HepG2 (cell line): ENCODE results near the gene LYRM4. TPM values are rescaled to one million over a fixed set of nuclear protein-coding genes. Genes with fewer than 3 reads are reported as not detected.

Source experiments
- ATRX ChIP-seq: sonication (generic); formaldehyde crosslinking; IDR thresholded peaks from 2 replicates; pipeline ENCODE4 v1.4.0; 2020; ENCODE audit warnings: missing genetic modification reagents, borderline replicate concordance
- BRD4 ChIP-seq: sonication (generic); formaldehyde crosslinking; IDR thresholded peaks from 2 replicates; pipeline ENCODE4 v1.4.0; 2020; ENCODE audit warnings: missing genetic modification reagents
- DNMT1 ChIP-seq: sonication (generic); formaldehyde crosslinking; IDR thresholded peaks from 2 replicates; pipeline ENCODE4 v1.5.1; 2020; ENCODE audit warnings: mild to moderate bottlenecking, missing genetic modification reagents
- FOSL1 ChIP-seq: sonication (generic); formaldehyde crosslinking; IDR thresholded peaks from 2 replicates; pipeline ENCODE4 v1.9.0; 2021; ENCODE audit warnings: missing genetic modification reagents, borderline replicate concordance
- KDM4B ChIP-seq: sonication (generic); formaldehyde crosslinking; IDR thresholded peaks from 2 replicates; pipeline ENCODE4 v1.4.0; 2020; ENCODE audit warnings: missing genetic modification reagents
- MZF1 ChIP-seq: sonication (generic); formaldehyde crosslinking; IDR thresholded peaks from 2 replicates; pipeline ENCODE4 v1.8.1; 2023; ENCODE audit warnings: mild to moderate bottlenecking, missing genetic modification reagents, borderline replicate concordance
- NAIF1 ChIP-seq: sonication (generic); formaldehyde crosslinking; IDR thresholded peaks from 2 replicates; pipeline ENCODE4 v1.5.0; 2020; ENCODE audit warnings: mild to moderate bottlenecking, missing genetic modification reagents, borderline replicate concordance
- NRL ChIP-seq: sonication (generic); formaldehyde crosslinking; IDR thresholded peaks from 2 replicates; pipeline ENCODE4 v1.5.0; 2020; ENCODE audit warnings: missing genetic modification reagents, mild to moderate bottlenecking, moderate library complexity, borderline replicate concordance
- PATZ1 ChIP-seq: sonication (generic); formaldehyde crosslinking; IDR thresholded peaks from 2 replicates; pipeline ENCODE4 v1.4.0; 2020; ENCODE audit warnings: missing genetic modification reagents
- PAX8 ChIP-seq: sonication (generic); formaldehyde crosslinking; IDR thresholded peaks from 2 replicates; pipeline ENCODE4 v1.8.0; 2022; ENCODE audit warnings: mild to moderate bottlenecking, missing genetic modification reagents, borderline replicate concordance
- RFXAP ChIP-seq: sonication (generic); formaldehyde crosslinking; IDR thresholded peaks from 2 replicates; pipeline ENCODE4 v1.4.0; 2020; ENCODE audit warnings: missing genetic modification reagents, borderline replicate concordance
- SAFB2 ChIP-seq: sonication (generic); formaldehyde crosslinking; IDR thresholded peaks from 2 replicates; pipeline ENCODE4 v1.5.1; 2020; ENCODE audit warnings: missing genetic modification reagents, low read depth, mild to moderate bottlenecking, borderline replicate concordance
- SIX1 ChIP-seq: sonication (generic); formaldehyde crosslinking; IDR thresholded peaks from 2 replicates; pipeline ENCODE4 v1.4.0; 2020; ENCODE audit warnings: missing genetic modification reagents, borderline replicate concordance
- TBP ChIP-seq: sonication (generic); formaldehyde crosslinking; IDR thresholded peaks from 2 replicates; pipeline ENCODE4 v1.5.0; 2020; ENCODE audit warnings: missing genetic modification reagents
- U2AF1 ChIP-seq: fragments of 200-400 bp; formaldehyde crosslinking; optimal IDR thresholded peaks from 2 replicates; pipeline ENCODE3; 2017; ENCODE audit warnings: mild to moderate bottlenecking, low read depth, low read length
- ZNF484 ChIP-seq: sonication (generic); formaldehyde crosslinking; IDR thresholded peaks from 2 replicates; pipeline ENCODE4 v1.5.1; 2020; ENCODE audit warnings: mild to moderate bottlenecking, low read depth, missing genetic modification reagents, borderline replicate concordance
- ZNF512 ChIP-seq: sonication (generic); formaldehyde crosslinking; IDR thresholded peaks from 2 replicates; pipeline ENCODE4 v1.4.0; 2020; ENCODE audit warnings: mild to moderate bottlenecking, missing genetic modification reagents
- polyA plus RNA-seq, 8 experiments: library from polyadenylated mRNA; depleted of rRNA in 3 of 8; stranded (reverse) in 7 of 8; unstranded in 1 of 8; fragments of >200 nt; fragmentation: Illumina TruSeq in 4 of 8; extraction: Trizol in 4 of 8; gene quantifications; 2 replicates each; pipeline versions ENCODE4 v1.2.1 to v1.2.3, GENCODE V29; 2011 to 2016; ENCODE audit warnings: low read depth in 4 of 8, missing spikeins in 1 of 8, mixed read lengths in 1 of 8; ENCODE audit not compliant: insufficient read depth in 1 of 8
- total RNA-seq, 5 experiments: library from RNA; depleted of rRNA; stranded (reverse); fragments of >200 nt; fragmentation: Illumina TruSeq; extraction: Trizol; gene quantifications; 2 replicates each; pipeline ENCODE4 v1.2.3, GENCODE V29; 2016; ENCODE audit warnings: low read depth in 1 of 5
- TF ChIP-seq, protein P1 (sequence below): sonication (generic); formaldehyde crosslinking; IDR thresholded peaks from 2 replicates; pipeline ENCODE4 v1.5.0; 2020; ENCODE audit warnings: missing genetic modification reagents
- TF ChIP-seq, protein P2 (sequence below): sonication (generic); formaldehyde crosslinking; IDR thresholded peaks from 2 replicates; pipeline ENCODE4 v1.4.0; 2020; ENCODE audit warnings: missing genetic modification reagents
- TF ChIP-seq, protein P3 (sequence below): sonication (generic); formaldehyde crosslinking; IDR thresholded peaks from 2 replicates; pipeline ENCODE4 v1.5.1; 2020; ENCODE audit warnings: mild to moderate bottlenecking, missing genetic modification reagents, moderate library complexity

LYRM4 gene
- total and polyA plus RNA-seq, 2 of the 13 experiments (the other 11 are each of a cell fraction or from before 2014, with no cell fraction given): 64.6 to 67.5 TPM

DNA sequence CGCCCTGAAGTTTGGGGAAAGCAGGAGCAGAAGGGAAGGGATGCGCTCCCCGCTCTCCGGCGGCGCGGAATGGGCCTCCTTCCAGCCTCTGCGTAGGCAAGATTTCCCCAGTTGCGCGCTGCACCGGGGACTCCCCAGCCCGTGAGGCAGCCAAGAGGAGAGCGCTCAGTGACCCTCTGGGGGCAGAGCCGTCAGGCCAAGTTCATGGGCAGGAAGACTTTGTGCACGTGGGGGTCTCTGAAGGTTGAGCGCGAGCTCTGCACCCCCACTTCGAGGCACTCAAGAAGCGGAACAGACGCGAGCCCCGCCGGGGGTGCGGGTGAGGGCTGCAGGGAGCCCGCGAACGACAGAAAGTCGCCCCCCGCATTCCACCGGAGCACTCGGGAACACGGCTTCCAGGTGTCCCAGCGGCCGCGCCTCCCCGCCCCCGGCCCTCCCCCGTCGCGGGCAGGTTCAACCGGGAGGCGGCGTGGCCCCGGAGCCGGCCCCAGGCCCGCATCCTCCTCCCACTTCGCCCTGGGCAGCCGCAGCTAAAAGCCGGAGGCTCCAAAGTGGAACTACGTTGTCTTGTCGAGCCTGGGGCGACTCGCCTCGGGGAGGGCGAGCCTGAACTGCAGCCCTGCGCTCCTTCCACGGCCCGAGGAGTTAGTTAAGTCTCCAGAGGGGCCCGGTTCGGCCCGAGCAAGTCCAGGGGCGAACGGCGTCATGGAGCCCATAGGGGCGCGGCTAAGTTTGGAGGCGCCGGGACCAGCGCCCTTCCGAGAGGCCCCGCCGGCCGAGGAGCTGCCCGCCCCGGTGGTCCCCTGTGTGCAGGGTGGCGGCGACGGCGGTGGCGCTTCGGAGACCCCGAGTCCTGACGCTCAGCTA is 175.7 kb downstream of the LYRM4 start, which contains the start of gene PPP1R3G (continued):
- TF ChIP-seq DNMT1 (CRISPR knock-in tag) (peak; percentile 1; the same call in 1 of the 2 replicates), ZNF512 (CRISPR knock-in tag) (no peak), ZNF484 (no peak), BRD4 (CRISPR knock-in tag) (peak; percentile 8; the same call in 1 of the 2 replicates), NAIF1 (CRISPR knock-in tag) (no peak), KDM4B (CRISPR knock-in tag) (no peak), SAFB2 (CRISPR knock-in tag) (no peak), RFXAP (no peak), MZF1 (no peak), FOSL1 (CRISPR knock-in tag) (no peak), NRL (no peak), SIX1 (CRISPR knock-in tag) (no peak), TBP (no peak), PATZ1 (CRISPR knock-in tag) (no peak), PAX8 (CRISPR knock-in tag) (no peak), U2AF1 (no peak), ATRX (no peak)
- TF ChIP-seq, protein P1, sequence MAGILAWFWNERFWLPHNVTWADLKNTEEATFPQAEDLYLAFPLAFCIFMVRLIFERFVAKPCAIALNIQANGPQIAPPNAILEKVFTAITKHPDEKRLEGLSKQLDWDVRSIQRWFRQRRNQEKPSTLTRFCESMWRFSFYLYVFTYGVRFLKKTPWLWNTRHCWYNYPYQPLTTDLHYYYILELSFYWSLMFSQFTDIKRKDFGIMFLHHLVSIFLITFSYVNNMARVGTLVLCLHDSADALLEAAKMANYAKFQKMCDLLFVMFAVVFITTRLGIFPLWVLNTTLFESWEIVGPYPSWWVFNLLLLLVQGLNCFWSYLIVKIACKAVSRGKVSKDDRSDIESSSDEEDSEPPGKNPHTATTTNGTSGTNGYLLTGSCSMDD: no peak
- TF ChIP-seq, protein P2, sequence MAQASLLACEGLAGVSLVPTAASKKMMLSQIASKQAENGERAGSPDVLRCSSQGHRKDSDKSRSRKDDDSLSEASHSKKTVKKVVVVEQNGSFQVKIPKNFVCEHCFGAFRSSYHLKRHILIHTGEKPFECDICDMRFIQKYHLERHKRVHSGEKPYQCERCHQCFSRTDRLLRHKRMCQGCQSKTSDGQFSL (CRISPR knock-in tag): no peak
- TF ChIP-seq, protein P3, sequence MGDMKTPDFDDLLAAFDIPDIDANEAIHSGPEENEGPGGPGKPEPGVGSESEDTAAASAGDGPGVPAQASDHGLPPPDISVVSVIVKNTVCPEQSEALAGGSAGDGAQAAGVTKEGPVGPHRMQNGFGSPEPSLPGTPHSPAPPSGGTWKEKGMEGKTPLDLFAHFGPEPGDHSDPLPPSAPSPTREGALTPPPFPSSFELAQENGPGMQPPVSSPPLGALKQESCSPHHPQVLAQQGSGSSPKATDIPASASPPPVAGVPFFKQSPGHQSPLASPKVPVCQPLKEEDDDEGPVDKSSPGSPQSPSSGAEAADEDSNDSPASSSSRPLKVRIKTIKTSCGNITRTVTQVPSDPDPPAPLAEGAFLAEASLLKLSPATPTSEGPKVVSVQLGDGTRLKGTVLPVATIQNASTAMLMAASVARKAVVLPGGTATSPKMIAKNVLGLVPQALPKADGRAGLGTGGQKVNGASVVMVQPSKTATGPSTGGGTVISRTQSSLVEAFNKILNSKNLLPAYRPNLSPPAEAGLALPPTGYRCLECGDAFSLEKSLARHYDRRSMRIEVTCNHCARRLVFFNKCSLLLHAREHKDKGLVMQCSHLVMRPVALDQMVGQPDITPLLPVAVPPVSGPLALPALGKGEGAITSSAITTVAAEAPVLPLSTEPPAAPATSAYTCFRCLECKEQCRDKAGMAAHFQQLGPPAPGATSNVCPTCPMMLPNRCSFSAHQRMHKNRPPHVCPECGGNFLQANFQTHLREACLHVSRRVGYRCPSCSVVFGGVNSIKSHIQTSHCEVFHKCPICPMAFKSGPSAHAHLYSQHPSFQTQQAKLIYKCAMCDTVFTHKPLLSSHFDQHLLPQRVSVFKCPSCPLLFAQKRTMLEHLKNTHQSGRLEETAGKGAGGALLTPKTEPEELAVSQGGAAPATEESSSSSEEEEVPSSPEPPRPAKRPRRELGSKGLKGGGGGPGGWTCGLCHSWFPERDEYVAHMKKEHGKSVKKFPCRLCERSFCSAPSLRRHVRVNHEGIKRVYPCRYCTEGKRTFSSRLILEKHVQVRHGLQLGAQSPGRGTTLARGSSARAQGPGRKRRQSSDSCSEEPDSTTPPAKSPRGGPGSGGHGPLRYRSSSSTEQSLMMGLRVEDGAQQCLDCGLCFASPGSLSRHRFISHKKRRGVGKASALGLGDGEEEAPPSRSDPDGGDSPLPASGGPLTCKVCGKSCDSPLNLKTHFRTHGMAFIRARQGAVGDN (CRISPR knock-in tag): peak; percentile 71; the same call in 1 of the 2 replicates
